ENCODE data around the gene PJA1.

Gene PJA1

DNA sequence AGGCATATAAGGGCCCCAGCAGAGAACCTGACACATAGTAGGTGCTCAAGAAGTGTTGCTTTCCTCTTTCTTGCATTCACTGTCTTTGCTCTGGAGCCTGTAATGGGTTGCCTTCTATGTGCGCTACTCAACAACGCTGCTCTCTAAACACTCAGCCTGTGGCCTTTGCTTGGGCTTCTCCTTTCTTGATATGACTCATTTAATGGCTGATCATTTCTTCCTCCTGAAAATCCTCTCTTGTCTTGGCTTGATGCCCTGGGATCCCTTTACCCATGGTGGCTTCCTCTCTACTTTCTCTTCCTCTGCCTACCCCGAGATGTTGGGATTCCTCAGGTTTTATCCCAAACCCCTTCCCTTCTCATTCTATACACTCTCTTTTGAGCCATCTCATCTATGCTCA is 19.9 kb upstream of the PJA1 start:
- TF ChIP-seq, protein P1, sequence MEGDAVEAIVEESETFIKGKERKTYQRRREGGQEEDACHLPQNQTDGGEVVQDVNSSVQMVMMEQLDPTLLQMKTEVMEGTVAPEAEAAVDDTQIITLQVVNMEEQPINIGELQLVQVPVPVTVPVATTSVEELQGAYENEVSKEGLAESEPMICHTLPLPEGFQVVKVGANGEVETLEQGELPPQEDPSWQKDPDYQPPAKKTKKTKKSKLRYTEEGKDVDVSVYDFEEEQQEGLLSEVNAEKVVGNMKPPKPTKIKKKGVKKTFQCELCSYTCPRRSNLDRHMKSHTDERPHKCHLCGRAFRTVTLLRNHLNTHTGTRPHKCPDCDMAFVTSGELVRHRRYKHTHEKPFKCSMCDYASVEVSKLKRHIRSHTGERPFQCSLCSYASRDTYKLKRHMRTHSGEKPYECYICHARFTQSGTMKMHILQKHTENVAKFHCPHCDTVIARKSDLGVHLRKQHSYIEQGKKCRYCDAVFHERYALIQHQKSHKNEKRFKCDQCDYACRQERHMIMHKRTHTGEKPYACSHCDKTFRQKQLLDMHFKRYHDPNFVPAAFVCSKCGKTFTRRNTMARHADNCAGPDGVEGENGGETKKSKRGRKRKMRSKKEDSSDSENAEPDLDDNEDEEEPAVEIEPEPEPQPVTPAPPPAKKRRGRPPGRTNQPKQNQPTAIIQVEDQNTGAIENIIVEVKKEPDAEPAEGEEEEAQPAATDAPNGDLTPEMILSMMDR (conservative IDR thresholded peaks at IDR 0.05), result no peak
- no peak overlapping the region for H3K27ac ChIP-seq

DNA sequence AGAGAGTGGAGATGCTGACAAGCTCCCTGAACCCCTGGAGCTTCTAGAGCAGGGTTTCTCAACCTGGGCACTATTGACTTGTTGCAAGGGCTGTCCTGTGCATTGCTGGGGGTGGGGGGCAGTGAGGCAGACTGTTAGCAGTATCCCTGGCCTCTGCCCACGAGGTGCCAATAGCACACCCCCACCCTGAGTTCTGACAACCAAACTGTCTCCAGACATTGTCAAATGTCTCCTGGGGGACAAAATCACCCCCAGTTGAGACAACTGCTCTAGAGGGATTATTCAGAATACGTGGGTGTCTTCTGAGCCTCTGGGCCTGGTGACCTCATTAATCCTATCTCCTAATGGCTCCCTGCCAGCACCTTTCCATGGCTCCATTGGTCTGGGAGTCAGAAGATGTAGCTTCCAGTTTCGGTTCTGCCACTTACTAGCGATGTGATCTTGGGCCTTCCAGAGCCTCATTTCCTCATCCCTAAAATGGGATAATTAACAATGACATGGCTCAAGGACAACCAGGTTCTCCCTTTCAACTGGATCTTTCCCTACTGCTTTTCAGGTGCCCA is 17.6 kb upstream of the PJA1 start:
- no peak overlapping the region for H3K27ac ChIP-seq
- TF ChIP-seq, protein P1 (conservative IDR thresholded peaks at IDR 0.05), result no peak

DNA sequence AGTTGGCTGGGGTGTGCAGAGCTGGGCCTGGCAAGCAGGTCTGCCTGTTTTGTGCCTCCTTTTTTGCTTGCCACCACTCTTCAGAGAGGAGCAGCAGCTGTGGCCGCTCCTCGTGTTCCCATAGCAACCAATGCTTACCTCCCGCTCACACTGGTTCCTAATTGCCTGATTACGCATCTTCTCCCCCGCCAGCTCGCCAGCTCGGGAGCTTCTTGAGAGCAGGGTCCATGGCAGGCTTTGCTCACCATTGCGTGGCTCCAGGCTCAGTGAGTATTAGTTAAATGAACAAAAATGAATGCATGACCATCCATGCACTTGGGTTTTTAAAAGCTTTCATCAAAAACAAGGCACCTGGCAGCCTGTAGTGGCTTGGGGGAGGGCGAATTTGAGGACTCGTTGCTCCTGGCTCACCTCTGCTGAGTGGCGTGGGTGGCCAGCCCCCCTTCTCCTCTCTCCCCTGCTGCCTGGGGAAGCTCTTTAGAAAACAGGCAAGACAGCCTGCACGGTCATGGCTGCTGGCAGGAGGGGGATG is 14.2 kb upstream of the PJA1 start:
- H3K27ac ChIP-seq, result no peak overlapping the region
- TF ChIP-seq, protein P1 (conservative IDR thresholded peaks at IDR 0.05), result no peak

DNA sequence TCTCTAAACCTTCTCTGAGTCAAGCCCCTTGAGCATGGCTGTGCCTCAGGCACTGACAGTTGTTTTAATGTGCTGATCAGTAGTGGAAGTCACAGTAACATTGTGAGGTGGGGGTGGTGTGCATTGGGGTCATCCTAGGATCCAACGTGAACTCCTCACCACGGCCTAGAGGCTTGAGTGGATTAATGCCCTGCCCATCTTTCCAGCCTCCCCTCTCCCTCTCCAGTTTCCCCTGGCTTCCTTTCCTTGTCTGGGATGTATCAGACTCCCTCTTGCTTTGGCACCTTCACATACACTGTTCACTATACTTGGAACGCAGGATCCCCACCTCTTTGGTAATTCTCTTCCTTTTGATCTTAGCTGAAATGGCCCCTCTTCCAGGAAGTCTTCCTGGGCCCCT is 13.3 kb upstream of the PJA1 start:
- TF ChIP-seq, protein P1 (conservative IDR thresholded peaks at IDR 0.05), result no peak
- no peak overlapping the region for H3K27ac ChIP-seq

DNA sequence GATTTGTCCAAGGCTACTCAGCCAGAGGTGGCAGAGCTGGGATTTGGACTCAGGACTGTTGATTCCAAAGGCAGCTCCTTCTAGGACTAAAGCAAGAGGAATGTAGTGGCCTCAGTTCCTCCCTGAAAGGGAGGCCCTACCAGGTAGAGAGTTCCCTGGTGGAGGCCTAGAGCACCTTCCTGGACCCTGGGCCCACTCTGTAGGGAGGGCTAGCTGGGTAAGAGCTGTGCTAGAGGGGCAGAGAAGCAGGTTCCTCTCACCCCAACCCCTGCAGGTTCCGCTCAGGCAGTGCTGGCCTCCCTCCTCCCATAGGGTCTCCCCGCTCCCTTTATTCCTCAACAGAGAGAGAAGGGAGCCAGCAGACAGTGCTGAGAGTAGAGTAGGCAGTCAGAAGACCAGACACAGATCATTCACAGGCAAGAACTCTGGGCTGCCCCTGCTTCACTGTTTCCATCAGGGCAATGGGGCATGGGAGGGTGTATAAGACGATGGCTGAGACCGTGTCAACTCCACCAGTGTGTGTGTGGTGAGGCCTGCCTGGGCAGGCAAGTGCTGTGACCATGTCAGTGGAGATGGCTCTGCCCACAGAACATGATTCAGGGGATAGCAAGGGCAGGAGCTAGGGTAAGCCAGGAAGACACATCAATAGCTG is 12.4 kb upstream of the PJA1 start:
- TF ChIP-seq, protein P1 (conservative IDR thresholded peaks at IDR 0.05), result no peak
- no peak overlapping the region for H3K27ac ChIP-seq

DNA sequence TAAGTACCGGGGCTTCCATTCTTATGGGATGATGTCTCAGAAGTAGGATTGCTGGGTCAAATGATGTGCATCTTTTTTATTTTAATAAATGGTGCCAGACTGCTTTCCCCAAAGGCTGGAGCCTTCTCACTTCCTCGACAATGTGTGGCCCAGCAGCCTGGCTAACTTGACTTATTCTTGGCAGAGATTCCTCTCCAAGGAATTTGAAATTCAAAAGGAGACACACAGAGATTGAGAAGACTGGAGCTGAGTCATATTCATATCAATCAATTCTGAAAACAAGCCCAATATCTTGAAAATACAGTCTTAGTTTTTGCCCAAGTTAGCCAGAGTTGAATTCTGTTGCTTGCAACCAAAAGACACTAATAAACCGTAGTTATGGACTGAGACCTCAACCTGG is 10.8 kb upstream of the PJA1 start:
- H3K27ac ChIP-seq, result no peak overlapping the region
- TF ChIP-seq, protein P1 (conservative IDR thresholded peaks at IDR 0.05), result no peak

DNA sequence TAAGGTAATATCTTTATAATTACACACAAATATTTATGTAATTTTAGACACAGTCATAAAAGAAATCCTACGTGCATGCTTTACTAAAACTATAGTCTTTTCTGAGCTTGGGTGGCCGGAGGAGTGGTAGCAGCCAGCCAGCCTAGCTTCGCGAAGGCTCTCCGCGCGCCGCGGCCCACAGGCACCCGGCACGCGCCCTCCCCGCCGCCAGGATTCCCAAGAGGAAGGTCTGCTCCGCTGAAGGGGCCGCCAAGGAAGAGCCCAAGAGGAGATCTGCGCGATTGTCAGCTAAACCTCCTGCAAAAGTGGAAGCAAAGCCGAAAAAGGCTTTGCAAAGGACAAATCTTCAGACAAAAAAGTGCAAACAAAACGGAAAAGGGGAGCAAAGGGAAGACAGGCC is 8.7 kb upstream of the PJA1 start:
- TF ChIP-seq, protein P1 (conservative IDR thresholded peaks at IDR 0.05), result no peak

More for the DNA sequence above, 8.7 kb upstream of the PJA1 start:
- no peak overlapping the region for H3K27ac ChIP-seq

Data from VCaP (cell line).